ENCODE measurements around the gene KRTAP3-1.

DNA sequence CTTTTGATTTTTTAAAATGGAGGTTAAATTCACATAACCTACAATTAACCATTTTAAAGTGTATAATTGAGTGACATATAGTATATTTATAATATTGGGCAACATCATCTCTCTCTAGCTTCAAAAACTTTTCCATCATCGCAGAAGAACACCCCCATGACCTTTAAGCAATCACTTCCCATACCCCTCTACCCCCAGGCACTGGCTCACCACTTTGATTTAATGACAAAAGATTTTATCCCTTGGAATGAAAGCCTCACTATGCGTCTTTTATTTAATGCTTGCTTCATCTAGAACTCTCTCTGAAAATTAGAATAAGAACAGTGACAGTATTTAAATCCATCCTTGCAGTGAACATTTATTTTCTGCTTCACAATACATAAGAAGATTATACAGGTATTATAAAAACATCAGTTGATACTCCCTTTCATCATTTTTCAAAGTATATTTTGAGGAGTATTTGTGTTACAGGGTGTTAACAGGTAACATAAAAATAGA, 29.0 kb upstream of the KRTAP3-1 start:
- TF ChIP-seq, protein P1, sequence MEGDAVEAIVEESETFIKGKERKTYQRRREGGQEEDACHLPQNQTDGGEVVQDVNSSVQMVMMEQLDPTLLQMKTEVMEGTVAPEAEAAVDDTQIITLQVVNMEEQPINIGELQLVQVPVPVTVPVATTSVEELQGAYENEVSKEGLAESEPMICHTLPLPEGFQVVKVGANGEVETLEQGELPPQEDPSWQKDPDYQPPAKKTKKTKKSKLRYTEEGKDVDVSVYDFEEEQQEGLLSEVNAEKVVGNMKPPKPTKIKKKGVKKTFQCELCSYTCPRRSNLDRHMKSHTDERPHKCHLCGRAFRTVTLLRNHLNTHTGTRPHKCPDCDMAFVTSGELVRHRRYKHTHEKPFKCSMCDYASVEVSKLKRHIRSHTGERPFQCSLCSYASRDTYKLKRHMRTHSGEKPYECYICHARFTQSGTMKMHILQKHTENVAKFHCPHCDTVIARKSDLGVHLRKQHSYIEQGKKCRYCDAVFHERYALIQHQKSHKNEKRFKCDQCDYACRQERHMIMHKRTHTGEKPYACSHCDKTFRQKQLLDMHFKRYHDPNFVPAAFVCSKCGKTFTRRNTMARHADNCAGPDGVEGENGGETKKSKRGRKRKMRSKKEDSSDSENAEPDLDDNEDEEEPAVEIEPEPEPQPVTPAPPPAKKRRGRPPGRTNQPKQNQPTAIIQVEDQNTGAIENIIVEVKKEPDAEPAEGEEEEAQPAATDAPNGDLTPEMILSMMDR (IDR thresholded peaks at IDR 0.05 in 2 of 3, conservative IDR thresholded peaks at IDR 0.05 in 1 of 3; ENCODE audit: insufficient read depth in 2 of 3, low read depth in 1 of 3, low read length in 3 of 3), result no peak
- no peak for TF ChIP-seq JUNB (CRISPR knock-in tag; conservative IDR thresholded peaks at IDR 0.05)
- TF ChIP-seq, protein P2, sequence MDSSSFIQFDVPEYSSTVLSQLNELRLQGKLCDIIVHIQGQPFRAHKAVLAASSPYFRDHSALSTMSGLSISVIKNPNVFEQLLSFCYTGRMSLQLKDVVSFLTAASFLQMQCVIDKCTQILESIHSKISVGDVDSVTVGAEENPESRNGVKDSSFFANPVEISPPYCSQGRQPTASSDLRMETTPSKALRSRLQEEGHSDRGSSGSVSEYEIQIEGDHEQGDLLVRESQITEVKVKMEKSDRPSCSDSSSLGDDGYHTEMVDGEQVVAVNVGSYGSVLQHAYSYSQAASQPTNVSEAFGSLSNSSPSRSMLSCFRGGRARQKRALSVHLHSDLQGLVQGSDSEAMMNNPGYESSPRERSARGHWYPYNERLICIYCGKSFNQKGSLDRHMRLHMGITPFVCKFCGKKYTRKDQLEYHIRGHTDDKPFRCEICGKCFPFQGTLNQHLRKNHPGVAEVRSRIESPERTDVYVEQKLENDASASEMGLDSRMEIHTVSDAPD (CRISPR knock-in tag; IDR thresholded peaks at IDR 0.05), result no peak
- TF ChIP-seq, protein P3, sequence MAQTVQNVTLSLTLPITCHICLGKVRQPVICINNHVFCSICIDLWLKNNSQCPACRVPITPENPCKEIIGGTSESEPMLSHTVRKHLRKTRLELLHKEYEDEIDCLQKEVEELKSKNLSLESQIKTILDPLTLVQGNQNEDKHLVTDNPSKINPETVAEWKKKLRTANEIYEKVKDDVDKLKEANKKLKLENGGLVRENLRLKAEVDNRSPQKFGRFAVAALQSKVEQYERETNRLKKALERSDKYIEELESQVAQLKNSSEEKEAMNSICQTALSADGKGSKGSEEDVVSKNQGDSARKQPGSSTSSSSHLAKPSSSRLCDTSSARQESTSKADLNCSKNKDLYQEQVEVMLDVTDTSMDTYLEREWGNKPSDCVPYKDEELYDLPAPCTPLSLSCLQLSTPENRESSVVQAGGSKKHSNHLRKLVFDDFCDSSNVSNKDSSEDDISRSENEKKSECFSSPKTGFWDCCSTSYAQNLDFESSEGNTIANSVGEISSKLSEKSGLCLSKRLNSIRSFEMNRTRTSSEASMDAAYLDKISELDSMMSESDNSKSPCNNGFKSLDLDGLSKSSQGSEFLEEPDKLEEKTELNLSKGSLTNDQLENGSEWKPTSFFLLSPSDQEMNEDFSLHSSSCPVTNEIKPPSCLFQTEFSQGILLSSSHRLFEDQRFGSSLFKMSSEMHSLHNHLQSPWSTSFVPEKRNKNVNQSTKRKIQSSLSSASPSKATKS (CRISPR knock-in tag; IDR thresholded peaks at IDR 0.05), result no peak
- TF ChIP-seq EP300 (IDR thresholded peaks at IDR 0.05; ENCODE audit: low read length), result no peak
